HUDEP-2 (cell line): ENCODE measurements around the gene TMEM63A.
"Not testable (repeated sequence)": the region's sequence is repeated elsewhere in the genome, so short reads cannot be mapped to it uniquely, and the experiment has no call there.

Source experiments
- DNase-seq, 76 experiments: peaks; one replicate each; lab custom pipeline; 2025; ENCODE audit not compliant: unreplicated experiment in 76 of 76; lab: John Stamatoyannopoulos, UW

TMEM63A gene

GRCh38 chr1:225823811-225824261 is 58.3 kb downstream of the TMEM63A start:
- DNase-seq = peak in 40 of 76 experiments; percentile 14 to 70 (median 36)

DNA sequence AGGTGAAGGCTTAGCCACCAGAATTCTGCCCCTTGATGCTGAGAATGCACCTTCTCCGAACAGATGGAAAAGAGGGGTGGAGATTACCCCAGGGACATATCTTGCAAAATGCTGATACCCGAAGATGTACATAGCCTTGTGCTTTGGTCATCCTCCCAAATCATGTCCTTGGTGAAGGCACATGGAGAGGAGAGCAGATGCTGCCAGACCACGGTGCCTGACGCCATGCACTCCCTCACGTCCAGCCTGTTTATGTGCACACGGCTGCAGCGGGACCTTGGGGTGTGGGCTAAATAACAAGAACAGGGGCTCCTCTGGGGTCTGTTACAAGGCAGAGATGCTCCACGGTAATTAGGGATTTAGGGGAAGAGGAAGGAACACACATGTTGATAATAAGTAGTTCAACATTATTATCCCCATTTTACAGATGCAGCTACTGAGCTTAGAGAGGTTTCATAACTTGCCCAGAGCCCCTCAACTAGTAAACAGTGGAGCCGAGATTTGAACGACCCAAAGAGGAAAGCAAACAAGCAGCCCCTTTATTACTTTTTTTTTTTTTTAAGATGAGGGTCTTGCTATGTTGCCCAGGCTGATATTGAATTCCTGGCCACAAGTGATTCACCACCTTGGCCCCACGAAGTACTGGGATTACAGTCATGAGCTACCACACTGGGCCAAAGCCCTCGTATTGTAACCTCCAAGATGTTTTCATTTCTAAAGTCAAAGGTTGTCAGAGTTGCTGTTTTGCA is 59.4 kb downstream of the TMEM63A start:
- DNase-seq = no peak

DNA sequence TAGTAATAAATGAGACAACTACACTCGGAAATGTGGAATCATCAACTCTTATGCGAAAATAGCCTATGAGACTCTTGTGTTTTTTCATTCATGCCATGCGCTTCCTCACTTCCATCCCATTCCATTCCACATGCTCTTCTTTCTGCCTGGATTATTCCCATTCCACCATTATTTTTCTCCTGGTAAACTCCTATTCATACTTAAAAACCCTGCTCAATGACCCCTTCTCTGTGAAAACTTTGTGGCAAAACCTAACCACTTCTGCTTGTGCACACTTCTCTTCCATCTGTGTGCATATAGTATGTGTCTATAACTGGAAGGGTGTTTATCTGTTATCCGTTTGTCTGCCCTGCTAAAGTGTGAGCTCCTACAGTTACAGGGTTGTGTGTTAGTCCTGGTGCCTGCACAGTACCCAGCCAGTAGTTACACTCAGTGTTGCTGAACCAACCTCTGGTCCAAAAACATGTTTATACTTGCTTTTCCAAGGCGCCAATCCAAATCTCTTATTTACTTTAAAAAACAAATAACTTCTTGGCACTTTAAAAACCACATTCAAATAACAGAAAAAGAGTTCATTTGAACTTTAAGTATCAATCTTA is 61.6 kb downstream of the TMEM63A start:
- DNase-seq = peak in 1 of 76 experiments; percentile 17

DNA sequence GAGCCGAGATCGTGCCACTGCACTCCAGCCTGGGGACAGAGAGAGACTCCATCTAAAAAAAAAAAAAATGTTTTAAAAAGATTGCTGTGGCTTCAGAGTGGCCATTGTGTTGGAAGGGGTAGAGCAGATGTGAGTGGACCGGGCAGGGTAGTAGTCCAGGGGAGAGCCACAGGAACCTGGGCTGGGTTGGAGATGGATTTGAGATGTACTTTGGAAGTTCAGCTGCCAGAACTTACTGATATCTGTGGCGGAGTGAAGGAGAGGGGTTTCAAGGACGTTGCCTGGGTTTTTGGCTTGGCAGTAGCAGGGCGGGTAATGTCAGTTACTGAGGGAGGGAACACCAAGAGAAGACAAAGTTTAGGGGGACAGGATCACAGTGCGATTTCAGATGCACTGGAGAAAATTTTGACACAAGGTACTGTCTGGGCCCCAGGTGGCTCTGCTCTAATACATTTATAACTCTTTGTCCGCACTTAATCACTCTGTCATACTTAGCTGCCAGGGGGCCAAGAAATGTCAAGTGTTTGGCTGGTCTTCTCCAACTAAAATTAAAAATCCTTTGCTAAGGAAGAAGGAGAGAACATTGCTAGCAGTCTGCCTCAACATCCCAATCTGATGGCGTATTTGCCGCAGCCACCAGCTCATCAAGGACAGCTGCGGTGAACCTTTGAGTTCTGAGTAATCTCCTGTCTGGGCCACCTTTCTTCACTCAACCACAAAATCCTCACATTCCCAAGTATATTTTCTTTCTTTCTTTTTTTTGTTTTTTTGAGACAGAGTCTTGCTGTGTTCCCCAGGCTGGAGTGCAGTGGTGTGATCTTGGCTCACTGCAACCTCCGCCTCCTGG is 62.6 kb downstream of the TMEM63A start:
- no peak for DNase-seq

DNA sequence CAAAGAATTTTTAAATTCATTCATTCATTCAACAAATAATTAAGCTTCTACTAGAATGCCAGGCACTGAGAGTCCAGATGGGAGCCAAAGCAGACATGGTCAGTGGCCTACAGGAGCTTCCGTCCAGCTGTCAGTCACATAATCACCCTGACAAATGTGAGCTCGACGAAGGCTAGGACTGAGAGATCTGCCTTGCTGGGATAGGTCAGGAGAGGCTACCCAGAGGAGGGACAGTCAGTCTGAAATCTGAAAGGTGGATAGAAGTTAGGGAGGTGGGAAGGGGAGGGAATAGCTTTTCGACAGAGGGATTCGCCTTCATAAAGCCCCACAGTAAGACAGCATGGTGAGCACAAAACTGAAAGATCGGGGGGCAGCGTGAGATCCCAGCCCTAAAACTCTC is 64.0 kb downstream of the TMEM63A start:
- DNase-seq = no peak

GRCh38 chr1:225817611-225818061 is 64.5 kb downstream of the TMEM63A start:
- peak in 69 of 76 experiments; percentile 32 to 85 (median 69) for DNase-seq

GRCh38 chr1:225816643-225817538 is 65.3 kb downstream of the TMEM63A start:
- no peak for DNase-seq

DNA sequence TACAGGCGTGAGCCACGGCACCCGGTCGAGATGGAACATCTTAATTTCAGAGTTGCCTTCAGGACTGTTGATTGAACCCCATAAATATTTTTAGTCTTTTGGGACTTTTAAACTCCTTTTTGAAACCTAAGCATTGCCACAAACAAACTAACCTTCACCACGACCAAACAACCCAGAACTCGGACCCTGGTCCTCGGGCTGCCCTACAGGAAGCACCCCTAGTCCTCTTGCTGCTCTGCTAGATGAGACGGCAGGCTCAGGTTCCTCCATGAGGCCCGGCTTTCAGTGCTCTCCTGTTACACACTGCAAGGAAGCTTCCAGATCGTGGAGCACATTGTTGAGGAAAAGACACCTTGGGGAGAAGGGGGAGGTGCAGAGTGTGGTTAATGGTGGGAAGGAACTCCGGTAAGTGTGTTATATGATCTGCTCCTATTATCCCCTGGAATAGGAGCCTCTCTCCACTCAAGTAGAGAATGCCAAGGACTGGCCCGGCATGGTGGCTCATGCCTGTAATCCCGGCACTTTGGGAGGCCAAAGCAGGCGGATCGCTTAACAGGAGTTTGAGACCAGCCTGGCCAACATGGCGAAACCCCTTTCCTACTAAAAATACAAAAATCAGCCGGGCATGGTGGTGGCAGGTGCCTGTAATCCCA is 66.5 kb downstream of the TMEM63A start:
- DNase-seq = no peak

GRCh38 chr1:225815090-225815489 is 67.1 kb downstream of the TMEM63A start:
- DNase-seq = not testable (repeated sequence)

GRCh38 chr1:225814381-225814780 is 67.8 kb downstream of the TMEM63A start:
- no peak for DNase-seq

- DNase-seq = peak in 63 of 76 experiments; percentile 14 to 79 (median 56)
These were observed 68.8 kb downstream of the TMEM63A start for GRCh38 chr1:225813214-225813964.

DNA sequence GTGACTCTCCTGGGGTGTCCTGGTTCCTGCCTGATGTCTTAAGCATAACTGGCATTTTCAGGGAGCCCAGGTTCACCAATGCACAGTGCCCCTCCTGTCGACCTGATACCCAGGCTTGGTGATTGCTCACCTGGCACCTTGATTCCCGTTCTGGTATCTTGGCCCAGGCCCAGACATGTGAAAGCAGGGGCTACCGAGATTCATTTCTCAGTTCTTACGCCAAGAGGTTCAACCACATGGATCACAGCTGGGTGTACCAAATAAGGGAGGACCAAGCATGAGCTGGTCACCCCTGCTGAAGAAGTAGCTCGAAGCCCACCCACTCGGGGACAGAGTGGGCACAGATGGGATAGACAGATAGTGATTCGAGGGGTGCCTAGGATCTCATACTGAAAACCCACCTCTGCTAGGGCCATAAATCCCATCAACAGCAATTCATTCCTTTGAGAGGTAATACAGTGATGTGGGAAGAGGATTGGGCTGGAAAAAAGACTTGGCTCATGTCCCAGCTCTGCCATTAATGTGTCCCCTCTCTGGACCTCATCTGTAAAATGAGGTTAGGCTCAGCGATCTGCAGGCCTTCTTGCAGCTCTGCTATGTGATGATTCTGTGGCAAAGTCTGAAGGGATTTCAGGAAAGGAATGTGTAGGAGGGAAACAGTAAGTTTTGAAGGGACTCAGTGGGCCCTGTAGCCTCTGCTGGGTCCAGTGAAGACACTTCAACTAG is 69.5 kb downstream of the TMEM63A start:
- DNase-seq = no peak

GRCh38 chr1:225811622-225812487 is 70.3 kb downstream of the TMEM63A start:
- peak in 1 of 76 experiments; percentile 16 for DNase-seq

GRCh38 chr1:225810579-225811538 is 71.3 kb downstream of the TMEM63A start:
- DNase-seq = not testable (repeated sequence)

GRCh38 chr1:225809842-225810578 is 72.2 kb downstream of the TMEM63A start, which contains the start of gene EPHX1:
EPHX1 (plus strand) TSS chr1:225810124; CDS start chr1:225828730, 18,606 bp downstream.
- peak in 72 of 76 experiments; percentile 29 to 86 (median 73) for DNase-seq
